CD14-positive monocyte (primary cell): ENCODE measurements around the gene CARMIL1. TPM values are rescaled to one million over a fixed set of nuclear protein-coding genes. Genes with fewer than 3 reads are reported as not detected.
"Not testable (repeated sequence)": the region's sequence is repeated elsewhere in the genome, so short reads cannot be mapped to it uniquely, and the experiment has no call there.

Source experiments
- DNase-seq, 3 donors: peaks; one replicate each; pipeline ENCODE4 v3.0.0-alpha.2; 2011 to 2022
- H2AFZ ChIP-seq: 2 replicates; pipeline ENCODE4 v1.6.0; 2012; ENCODE audit warnings: mild to moderate bottlenecking, low read depth, low read length, inconsistent platforms; ENCODE audit not compliant: insufficient read depth, poor library complexity, severe bottlenecking
- H3K27ac ChIP-seq, 2 donors: 1 replicate in 1 of 2; 2 replicates in 1 of 2; pipeline ENCODE4 v1.5.1; 2012 to 2013; ENCODE audit warnings: low read length in 2 of 2, control low read depth in 1 of 2, inconsistent platforms in 1 of 2, low read depth in 1 of 2, mild to moderate bottlenecking in 1 of 2
- H3K27me3 ChIP-seq, 2 donors: one replicate each; pipeline versions ENCODE4 v1.6.0 to v1.6.1; 2011 to 2013; ENCODE audit warnings: low read length in 2 of 2; ENCODE audit not compliant: control insufficient read depth in 2 of 2, insufficient read depth in 2 of 2
- H3K36me3 ChIP-seq, 2 donors: replicated peaks in 1 of 2; 1 replicate in 1 of 2; 2 replicates in 1 of 2; pipeline versions ENCODE4 v1.5.1 to v1.6.1; 2012 to 2013; ENCODE audit warnings: low read length in 2 of 2, control low read depth in 1 of 2, inconsistent platforms in 1 of 2, mild to moderate bottlenecking in 1 of 2; ENCODE audit not compliant: insufficient read depth in 2 of 2, control insufficient read depth in 1 of 2
- H3K4me1 ChIP-seq, 2 donors: 1 replicate in 1 of 2; 2 replicates in 1 of 2; pipeline versions ENCODE4 v1.5.1 to v1.6.1; 2012 to 2013; ENCODE audit warnings: low read length in 2 of 2, control low read depth in 1 of 2, inconsistent platforms in 1 of 2, mild to moderate bottlenecking in 1 of 2, moderate library complexity in 1 of 2; ENCODE audit not compliant: insufficient read depth in 2 of 2, control insufficient read depth in 1 of 2
- H3K4me2 ChIP-seq: replicated peaks from 2 replicates; pipeline ENCODE3; 2012; ENCODE audit warnings: low read length, moderate library complexity, mild to moderate bottlenecking; ENCODE audit not compliant: poor library complexity, severe bottlenecking; ENCODE audit errors: extremely low read depth
- H3K4me3 ChIP-seq, 3 experiments: fragments of 200-600 bp in 1 of 3; sonication (generic) in 1 of 3; replicated peaks in 1 of 3; 1 replicate in 2 of 3; 2 replicates in 1 of 3; pipeline ENCODE4 v1.5.1; 2011 to 2013; ENCODE audit warnings: low read length in 3 of 3, mild to moderate bottlenecking in 3 of 3, control low read depth in 2 of 3, low read depth in 2 of 3, inconsistent platforms in 1 of 3, moderate library complexity in 1 of 3
- H3K79me2 ChIP-seq: 2 replicates; pipeline ENCODE4 v1.6.0; 2012; ENCODE audit warnings: mild to moderate bottlenecking, control low read depth, inconsistent platforms, low read length, moderate library complexity; ENCODE audit not compliant: insufficient read depth
- H3K9ac ChIP-seq: 2 replicates; pipeline ENCODE4 v1.6.0; 2017; ENCODE audit warnings: low read length, mild to moderate bottlenecking; ENCODE audit not compliant: insufficient read depth, poor library complexity, severe bottlenecking
- H3K9me3 ChIP-seq, 2 donors: replicated peaks in 1 of 2; 1 replicate in 1 of 2; 2 replicates in 1 of 2; pipeline versions ENCODE4 v1.5.1 to v1.6.1; 2012 to 2013; ENCODE audit warnings: low read length in 2 of 2, control low read depth in 1 of 2; ENCODE audit not compliant: control insufficient read depth in 1 of 2, insufficient read depth in 1 of 2
- H4K20me1 ChIP-seq: 2 replicates; pipeline ENCODE4 v1.6.0; 2012; ENCODE audit warnings: mild to moderate bottlenecking, low read length, control low read depth, moderate library complexity; ENCODE audit not compliant: insufficient read depth
- H3K27ac Mint-ChIP-seq, 7 donors: one replicate each; pipeline ENCODE4 v1.8.0; 2020; ENCODE audit warnings: mild to moderate bottlenecking in 7 of 7, mixed read lengths in 7 of 7, moderate library complexity in 6 of 7, inconsistent platforms in 2 of 7
- H3K27me3 Mint-ChIP-seq, 3 donors: one replicate each; pipeline ENCODE4 v1.8.0; 2021 to 2022; ENCODE audit warnings: low read depth in 3 of 3, mild to moderate bottlenecking in 3 of 3, mixed read lengths in 3 of 3, moderate library complexity in 3 of 3, inconsistent platforms in 1 of 3
- H3K36me3 Mint-ChIP-seq, 2 donors: one replicate each; pipeline ENCODE4 v1.8.0; 2020; ENCODE audit warnings: mixed read lengths in 2 of 2, inconsistent platforms in 1 of 2, mild to moderate bottlenecking in 1 of 2
- H3K4me1 Mint-ChIP-seq: one replicate; pipeline ENCODE4 v1.8.0; 2020; ENCODE audit warnings: mild to moderate bottlenecking, mixed read lengths
- H3K4me3 Mint-ChIP-seq, 2 donors: one replicate each; pipeline ENCODE4 v1.8.0; 2020; ENCODE audit warnings: mild to moderate bottlenecking in 2 of 2, mixed read lengths in 2 of 2, moderate library complexity in 1 of 2
- H3K9me3 Mint-ChIP-seq, 7 donors: one replicate each; pipeline ENCODE4 v1.8.0; 2020 to 2022; ENCODE audit warnings: mixed read lengths in 7 of 7, mild to moderate bottlenecking in 6 of 7, moderate library complexity in 6 of 7, inconsistent platforms in 2 of 7
- WGBS: methylation state at CpG from one replicate; pipeline ENCODE4 v1.1.5; 2013; ENCODE audit warnings: missing lambda C conversion rate; ENCODE audit not compliant: insufficient coverage; 5-methylcytosine and 5-hydroxymethylcytosine counted together
- intact Hi-C, 2 donors: fragments of 100-400 bp; cut with micrococcal nuclease; formaldehyde crosslinking; loops; one replicate each; pipeline versions ENCODE4 v1.15.0 to v1.15.1; 2023
- polyA plus RNA-seq, 3 donors: library from polyadenylated mRNA; depleted of rRNA in 1 of 3; unstranded in 2 of 3; stranded (reverse) in 1 of 3; fragments of 300-500 nt in 2 of 3; fragments of >200 nt in 1 of 3; fragmentation: Illumina TruSeq in 2 of 3; gene quantifications; 1 replicate in 2 of 3; 2 replicates in 1 of 3; pipeline ENCODE4 v1.2.3, GENCODE V29; 2012 to 2021
- TF ChIP-seq, protein P1 (sequence below): fragments of 200-600 bp; IDR thresholded peaks from one replicate; pipeline ENCODE4 v1.8.0; 2022; ENCODE audit warnings: antibody characterized with exemption, mild to moderate bottlenecking

CARMIL1 gene
- polyA plus RNA-seq, 3 donors, result 0.30 to 0.49 (median 0.41) TPM

DNA sequence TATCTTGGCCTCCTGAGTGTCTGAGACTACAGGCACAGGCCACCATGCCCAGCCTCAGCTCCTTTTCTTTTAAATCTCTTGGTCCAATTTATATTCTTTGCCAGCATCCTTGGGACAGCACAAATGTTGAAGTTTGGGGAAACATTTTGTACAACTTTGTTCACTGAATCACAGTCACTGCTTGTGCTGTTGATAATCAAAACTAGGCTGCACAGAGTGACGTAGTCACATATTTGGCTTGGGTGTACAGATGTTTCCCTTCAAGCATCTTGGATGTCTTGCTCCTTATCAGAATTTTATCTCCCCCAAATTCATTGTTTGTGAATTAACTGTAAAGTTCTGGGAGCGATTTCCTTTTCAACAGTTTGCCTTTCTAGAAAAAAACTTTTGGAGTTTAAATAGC, 17.9 kb downstream of the CARMIL1 start:
- H3K27ac Mint-ChIP-seq, result no peak overlapping the region
- peaks cover 0 to 4% of the 10 kb centered on the region in 2 donors for H3K36me3 Mint-ChIP-seq
- peaks cover 0 to 1% (median 0%) of the 10 kb centered on the region in 3 donors for H3K27me3 Mint-ChIP-seq
- peaks cover 0 to 2% (median 0%) of the 10 kb centered on the region in 7 donors for H3K9me3 Mint-ChIP-seq
- Histone ChIP-seq H3K27ac (no peak overlapping the region), H3K9me3 (no peaks in the 10 kb centered on the region), H3K4me1 (peaks cover 25 to 28% of the 10 kb centered on the region in 2 donors), H3K4me3 (no peak overlapping the region), H2AFZ (no peak overlapping the region), H3K9ac (no peak overlapping the region), H3K4me2 (no peak overlapping the region), H3K27me3 (no peaks in the 10 kb centered on the region), H3K36me3 (no peaks in the 10 kb centered on the region), H3K79me2 (no peaks in the 10 kb centered on the region), H4K20me1 (no peaks in the 10 kb centered on the region)
- H3K4me1 Mint-ChIP-seq, result peaks cover 29% of the 10 kb centered on the region
- TF ChIP-seq, protein P1, sequence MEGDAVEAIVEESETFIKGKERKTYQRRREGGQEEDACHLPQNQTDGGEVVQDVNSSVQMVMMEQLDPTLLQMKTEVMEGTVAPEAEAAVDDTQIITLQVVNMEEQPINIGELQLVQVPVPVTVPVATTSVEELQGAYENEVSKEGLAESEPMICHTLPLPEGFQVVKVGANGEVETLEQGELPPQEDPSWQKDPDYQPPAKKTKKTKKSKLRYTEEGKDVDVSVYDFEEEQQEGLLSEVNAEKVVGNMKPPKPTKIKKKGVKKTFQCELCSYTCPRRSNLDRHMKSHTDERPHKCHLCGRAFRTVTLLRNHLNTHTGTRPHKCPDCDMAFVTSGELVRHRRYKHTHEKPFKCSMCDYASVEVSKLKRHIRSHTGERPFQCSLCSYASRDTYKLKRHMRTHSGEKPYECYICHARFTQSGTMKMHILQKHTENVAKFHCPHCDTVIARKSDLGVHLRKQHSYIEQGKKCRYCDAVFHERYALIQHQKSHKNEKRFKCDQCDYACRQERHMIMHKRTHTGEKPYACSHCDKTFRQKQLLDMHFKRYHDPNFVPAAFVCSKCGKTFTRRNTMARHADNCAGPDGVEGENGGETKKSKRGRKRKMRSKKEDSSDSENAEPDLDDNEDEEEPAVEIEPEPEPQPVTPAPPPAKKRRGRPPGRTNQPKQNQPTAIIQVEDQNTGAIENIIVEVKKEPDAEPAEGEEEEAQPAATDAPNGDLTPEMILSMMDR, result no peak
- no peak for DNase-seq
- 100% methylated on average over 1 of the region's 2 CpGs for WGBS
- intact Hi-C loops, result no loop called here
- H3K4me3 Mint-ChIP-seq, result no peak overlapping the region

DNA sequence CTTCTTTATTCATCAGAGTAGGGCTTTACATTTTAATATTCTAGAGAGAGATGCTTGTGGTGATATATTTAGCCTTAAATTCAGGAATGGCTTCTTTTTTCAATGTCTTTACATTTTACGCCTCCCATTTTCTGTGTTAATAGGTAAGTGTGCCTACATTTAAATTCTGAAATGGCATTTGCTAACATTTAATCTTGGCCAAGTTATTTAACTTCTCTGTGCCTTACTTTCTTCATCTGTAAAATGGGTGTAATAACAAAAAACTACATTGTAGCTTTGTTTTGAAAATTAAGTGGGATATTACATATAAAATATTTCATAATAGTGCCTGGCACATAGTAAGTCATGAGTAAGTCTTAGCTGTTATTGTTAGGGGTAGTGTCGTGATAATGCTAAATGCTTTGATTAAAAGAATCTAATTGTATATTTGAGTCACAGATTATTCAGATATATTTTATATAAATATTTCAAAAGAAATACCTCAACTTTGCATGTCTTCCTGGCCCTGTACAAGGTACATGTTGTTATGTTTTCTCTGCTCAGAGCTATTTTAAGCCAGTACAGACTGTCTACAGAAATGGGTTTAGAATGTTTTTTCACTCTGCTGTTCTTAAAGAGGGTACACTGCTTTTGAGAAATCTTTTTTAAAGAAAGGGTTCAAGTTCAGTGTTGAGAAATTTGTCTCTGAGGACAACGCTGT, 18.8 kb downstream of the CARMIL1 start:
- intact Hi-C loops, result no loop called here
- no peaks in the 10 kb centered on the region for H3K27me3 ChIP-seq
- H3K4me2 ChIP-seq, result peak overlapping the region; percentile 33
- Mint-ChIP-seq H3K36me3 (no peaks in the 10 kb centered on the region), H3K9me3 (peaks cover 0 to 2% (median 0%) of the 10 kb centered on the region in 7 donors), H3K27me3 (peaks cover 0 to 1% (median 0%) of the 10 kb centered on the region in 3 donors), H3K4me1 (peaks cover 36% of the 10 kb centered on the region), H3K27ac (peak overlapping the region in 1 of 7 donors; percentile 1), H3K4me3 (no peak overlapping the region)
- no CpG with 5 or more reads among the region's 3 CpGs for WGBS
- H3K36me3 ChIP-seq, result no peaks in the 10 kb centered on the region
- no peak overlapping the region for H3K4me3 ChIP-seq
- no peak overlapping the region for H2AFZ ChIP-seq
- H3K79me2 ChIP-seq, result no peaks in the 10 kb centered on the region
- H4K20me1 ChIP-seq, result no peaks in the 10 kb centered on the region
- H3K27ac ChIP-seq, result no peak overlapping the region
- no peak for DNase-seq
- H3K9ac ChIP-seq, result no peak overlapping the region
- H3K4me1 ChIP-seq, result peaks cover 33 to 34% of the 10 kb centered on the region in 2 donors
- TF ChIP-seq, protein P1, result no peak
- H3K9me3 ChIP-seq, result no peaks in the 10 kb centered on the region

DNA sequence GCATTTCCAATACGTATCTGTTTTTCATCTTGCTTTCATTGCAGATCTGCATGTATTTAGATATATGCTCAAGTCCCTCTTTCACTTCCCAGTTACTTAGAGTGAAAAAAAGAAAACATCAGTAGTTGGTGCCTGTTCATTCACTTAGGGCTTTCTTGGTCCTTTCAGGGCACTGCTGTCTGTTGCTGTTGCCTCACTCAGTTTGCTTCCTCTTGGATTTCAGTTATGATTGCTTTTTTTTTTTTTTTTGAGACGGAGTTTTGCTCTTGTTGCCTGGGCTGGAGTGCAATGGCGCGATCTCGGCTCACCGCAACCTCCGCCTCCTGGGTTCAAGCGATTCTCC, 19.3 kb downstream of the CARMIL1 start:
- peak overlapping the region; percentile 33 for H3K4me2 ChIP-seq
- peak overlapping the region; percentile 63 to 69 for H3K4me3 Mint-ChIP-seq
- H3K9me3 Mint-ChIP-seq, result not testable (repeated sequence)

More for the DNA sequence above, 19.3 kb downstream of the CARMIL1 start:
- H3K36me3 ChIP-seq, H3K27ac ChIP-seq, H3K9ac ChIP-seq, intact Hi-C loops, H3K27me3 ChIP-seq, H4K20me1 ChIP-seq, H3K36me3 Mint-ChIP-seq, H3K79me2 ChIP-seq, H3K27me3 Mint-ChIP-seq, H3K9me3 ChIP-seq, H2AFZ ChIP-seq: not testable (repeated sequence)
- 59% methylated on average over 2 of the region's 8 CpGs for WGBS
- H3K27ac Mint-ChIP-seq, result peak overlapping the region in 3 of 7 donors; percentile 1 to 63 (median 42)
- peak in 2 of 3 donors; percentile 30 to 41 for DNase-seq
- peaks cover 41% of the 10 kb centered on the region for H3K4me1 Mint-ChIP-seq
- Histone ChIP-seq H3K4me3 (peak overlapping the region in 1 of 3 experiments; percentile 13), H3K4me1 (peaks cover 33 to 34% of the 10 kb centered on the region in 2 donors)
